Measurements from ENCODE around the gene MSL2.
"Not testable (repeated sequence)": the region's sequence is repeated elsewhere in the genome, so short reads cannot be mapped to it uniquely, and the experiment has no call there.

MSL2 gene

DNA sequence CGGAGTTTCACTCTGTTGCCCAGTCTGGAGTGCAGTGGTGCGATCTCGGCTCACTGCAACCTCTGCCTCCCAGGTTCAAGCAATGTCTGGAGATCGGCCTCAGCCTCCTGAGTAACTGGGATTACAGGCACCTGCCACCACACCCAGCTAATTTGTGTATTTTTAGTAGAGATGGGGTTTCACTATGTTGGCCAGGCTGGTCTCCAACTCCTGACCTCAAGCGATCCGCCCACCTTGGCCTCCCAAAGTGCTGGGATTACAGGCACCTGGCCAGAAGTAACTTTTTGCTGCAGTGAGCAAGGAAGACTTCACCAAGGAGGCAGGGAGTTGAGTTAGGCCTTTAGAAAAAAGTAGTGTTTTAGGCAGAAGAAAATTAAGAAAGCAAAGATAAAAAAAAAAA is 3.9 kb downstream of the MSL2 start:
- not testable (repeated sequence) for DNase-seq (ENCODE audit: low read depth)

DNA sequence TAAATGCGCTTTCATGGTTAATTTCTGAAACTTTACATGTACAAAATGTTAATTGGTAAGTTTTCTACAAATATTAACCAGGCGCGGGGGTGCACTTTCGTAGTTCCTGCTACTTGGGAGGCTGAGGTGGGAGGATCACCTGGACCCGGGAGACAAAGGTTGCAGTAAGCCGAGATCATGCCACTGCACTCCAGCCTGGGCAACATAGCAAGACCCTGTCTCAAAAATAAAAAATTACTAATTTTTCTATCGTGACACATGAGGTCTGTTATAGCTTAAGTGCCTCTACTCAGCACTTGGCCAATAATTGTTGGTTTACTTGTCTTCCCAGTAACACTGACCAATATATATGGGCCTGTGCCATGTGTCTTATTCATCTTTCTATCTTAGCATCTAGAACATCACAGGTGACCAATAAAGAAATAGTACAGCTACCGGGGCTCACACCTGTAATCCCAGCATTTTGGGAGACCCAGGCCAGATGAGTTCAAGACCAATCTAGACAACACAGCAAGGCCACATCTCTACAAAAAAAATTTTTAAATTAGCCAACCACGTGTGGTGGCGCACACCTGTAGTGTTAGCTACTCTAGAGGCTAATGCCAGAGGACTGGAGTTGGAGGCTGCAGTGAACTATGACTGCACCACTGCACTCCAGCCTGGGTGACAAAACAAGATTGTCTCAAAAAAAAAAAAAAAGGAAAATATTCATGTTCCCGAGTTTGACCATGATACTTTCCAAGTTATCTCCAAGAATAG is 6.1 kb downstream of the MSL2 start:
- no peak for DNase-seq (ENCODE audit: low read depth)

DNA sequence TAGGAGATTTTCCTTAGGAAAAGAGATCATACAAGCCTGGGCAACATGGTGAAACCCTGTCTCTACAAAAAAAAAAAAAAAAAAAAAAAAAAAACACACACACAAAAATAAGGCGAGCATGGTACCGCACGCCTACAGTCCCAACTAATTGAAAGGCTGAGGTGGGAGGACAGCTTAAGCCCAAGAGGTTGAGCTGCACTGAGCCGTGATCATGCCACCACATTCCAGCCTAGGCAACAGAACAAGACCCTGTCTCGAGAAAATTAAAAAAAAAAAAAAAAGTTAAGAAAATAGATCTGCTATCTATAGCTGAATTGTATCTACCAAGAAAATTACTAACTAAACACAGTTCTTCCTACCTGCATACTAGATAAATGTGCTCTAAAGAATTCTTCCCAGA is 7.1 kb downstream of the MSL2 start:
- DNase-seq (ENCODE audit: low read depth), result no peak

DNA sequence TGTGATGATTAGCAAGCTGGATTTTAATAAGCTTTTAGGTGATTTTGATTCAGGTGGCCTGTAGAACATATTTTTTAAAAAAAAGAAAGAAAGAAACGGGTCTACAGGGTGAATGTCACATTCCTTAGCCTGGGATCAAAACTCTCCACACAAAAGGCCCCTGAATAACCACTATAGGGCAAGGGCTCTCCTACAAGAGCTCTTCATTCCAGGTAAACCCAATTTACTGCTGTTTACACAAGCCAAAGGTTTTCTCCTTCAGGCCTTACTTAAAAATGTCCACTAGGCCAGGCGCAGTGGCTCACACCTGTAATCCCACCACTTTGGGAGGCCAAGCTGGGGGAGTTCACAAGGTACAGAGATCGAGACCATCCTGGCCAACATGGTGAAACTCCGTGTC is 8.3 kb downstream of the MSL2 start:
- no peak for DNase-seq (ENCODE audit: low read depth)

DNA sequence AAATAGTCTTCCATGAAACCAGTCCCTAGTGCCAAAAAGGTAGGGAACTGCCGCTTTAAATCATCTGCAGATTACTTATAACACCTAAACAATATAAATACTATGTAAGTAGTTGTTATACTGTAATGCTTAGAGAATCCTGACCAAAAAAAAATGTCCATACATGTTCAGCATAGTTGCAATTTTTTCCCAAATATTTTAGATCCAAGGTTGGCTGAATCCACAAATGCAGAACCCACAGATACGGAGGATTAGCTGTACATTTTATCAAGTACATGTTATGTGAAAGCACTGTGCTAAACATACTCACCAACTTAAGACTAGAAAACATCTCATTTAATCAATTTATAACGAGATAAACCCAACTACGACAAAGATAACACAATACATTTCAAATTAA is 9.3 kb downstream of the MSL2 start:
- DNase-seq (ENCODE audit: low read depth), result no peak

DNA sequence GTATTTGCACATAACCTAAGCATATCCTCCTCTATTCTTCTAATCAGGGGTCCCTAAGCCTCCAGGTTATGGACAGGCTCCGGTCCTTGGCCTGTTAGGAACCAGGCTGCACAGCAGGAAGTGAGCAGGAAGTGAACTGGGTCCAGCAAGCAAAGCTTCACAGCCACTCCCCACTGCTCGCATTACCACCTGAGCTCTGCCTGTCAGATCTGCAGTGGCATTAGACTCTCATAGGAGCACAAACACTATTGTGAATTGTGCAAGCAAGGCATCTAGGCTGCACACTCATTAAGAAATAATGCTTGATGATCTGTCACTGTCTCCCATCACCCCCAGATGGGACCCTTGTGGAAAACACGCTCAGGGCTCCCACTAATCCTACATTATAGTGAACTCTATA is 9.8 kb downstream of the MSL2 start:
- DNase-seq (ENCODE audit: low read depth), result no peak

DNA sequence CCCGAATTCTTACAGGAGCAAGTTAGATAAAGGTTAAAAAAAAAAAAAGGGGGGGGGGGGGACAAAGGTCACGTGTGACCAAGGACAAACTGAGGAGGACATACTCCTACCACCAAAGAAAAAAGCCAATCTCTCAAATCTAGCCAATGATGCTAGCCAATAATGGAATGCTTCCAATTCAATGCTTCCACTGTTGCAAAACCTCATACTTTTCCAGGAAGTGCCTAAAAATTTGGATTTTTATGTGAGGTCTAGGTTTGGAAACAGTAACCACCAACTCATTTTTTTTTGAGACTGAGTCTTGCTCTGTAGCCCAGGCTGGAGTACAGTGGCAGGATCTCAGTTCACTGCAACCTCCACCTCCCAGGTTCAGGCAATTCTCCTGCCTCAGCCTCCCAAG is 11.4 kb downstream of the MSL2 start:
- DNase-seq (ENCODE audit: low read depth), result no peak

DNA sequence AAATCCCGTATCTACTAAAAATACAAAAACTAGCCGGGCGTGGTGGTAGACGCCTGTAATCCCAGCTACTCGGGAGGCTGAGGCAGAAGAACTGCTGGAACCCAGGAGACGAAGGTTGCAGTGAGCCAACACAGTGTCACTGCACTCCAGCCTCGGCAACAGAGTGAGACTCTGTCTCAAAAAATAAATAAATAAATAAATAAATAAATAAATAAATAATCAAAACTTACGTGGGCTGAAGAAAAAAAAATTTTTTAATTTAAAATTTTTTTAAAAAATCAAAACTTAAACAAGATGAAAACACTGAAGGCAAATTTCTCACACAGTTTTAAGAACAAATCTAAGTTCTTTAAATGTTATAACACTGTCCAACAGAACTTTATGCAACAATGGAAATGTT is 14.4 kb downstream of the MSL2 start:
- no peak for DNase-seq (ENCODE audit: low read depth)

DNA sequence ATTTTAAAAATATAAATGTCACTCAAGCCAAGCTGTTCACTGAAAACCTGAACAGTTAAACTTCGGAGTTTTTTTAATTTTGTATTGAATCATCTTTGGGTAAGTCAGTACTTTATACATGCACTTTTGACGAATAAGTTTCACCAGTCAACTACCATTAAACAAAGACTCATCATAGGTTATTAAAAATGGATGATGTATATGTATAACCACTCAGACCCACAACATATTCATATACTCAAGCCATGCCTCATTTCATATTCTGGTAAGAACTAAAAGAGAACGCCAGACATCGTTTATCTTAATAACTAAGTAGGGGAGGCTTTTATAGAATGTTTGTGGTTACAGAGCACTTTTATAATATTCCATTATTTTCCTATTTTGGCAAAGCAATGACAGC is 18.3 kb downstream of the MSL2 start:
- no peak for DNase-seq (ENCODE audit: low read depth)

DNA sequence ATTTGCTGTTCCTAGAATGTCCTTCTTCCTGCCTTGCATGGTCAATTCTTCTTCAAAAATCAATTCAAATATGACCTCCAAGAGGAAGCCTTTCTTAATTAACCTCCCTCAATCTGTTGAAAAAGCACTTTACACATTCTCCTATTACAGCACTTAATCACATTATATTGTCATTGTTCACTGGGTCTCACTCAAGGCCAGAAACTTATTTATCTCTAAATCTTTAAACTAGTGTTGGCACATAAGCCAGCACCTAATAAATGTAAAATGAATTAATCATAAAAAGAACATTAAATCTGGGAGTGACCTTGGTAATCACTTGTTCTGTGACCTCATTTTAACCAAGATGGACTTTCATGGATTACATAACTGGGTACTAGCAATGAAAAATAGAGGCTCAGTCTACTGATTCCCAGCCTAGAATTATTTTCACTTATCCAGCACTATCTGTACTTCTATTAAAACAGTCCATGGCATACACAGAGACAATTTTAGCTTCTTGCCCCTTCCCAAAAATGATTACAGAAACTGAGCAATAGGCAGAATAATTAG is 22.1 kb downstream of the MSL2 start:
- DNase-seq (ENCODE audit: low read depth), result no peak

DNA sequence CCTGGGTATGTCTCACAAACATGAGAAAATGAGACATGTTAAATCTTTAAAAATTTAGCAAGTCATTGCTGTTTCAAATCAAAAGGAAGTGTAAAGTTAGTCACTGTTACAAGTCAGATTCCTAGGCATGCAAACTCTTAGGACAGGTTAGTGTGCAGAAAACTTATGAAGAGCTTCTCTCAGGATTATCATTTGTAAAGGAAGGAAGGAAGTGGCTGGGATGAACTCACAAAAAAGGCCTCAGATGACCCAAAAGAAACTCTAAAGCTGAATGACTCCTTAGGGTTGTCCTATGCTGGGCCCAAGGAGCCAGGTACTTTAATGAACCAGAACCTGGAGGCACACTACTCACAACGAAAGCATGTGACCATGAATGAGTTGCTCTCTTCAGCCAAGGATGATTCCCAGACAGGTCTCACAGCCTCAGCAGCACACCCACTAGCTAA is 25.0 kb downstream of the MSL2 start:
- DNase-seq (ENCODE audit: low read depth), result no peak

DNA sequence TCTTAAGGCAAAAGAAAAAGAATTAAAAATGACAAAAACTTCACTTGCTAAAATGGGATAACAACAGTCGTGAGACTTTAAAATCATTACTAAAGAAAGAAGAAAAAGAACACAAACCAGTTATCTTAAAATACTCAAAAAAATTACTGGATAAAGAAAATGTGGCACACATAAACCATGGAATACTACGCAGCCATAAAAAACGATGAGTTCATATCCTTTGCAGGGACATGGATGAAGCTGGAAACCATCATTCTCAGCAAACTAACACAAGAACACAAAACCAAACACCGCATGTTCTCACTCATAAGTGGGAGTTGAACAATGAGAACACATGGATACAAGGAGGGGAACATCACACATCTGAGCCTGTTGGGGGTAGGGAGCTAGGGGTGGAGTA is 27.9 kb downstream of the MSL2 start:
- not testable (repeated sequence) for DNase-seq (ENCODE audit: low read depth)

DNA sequence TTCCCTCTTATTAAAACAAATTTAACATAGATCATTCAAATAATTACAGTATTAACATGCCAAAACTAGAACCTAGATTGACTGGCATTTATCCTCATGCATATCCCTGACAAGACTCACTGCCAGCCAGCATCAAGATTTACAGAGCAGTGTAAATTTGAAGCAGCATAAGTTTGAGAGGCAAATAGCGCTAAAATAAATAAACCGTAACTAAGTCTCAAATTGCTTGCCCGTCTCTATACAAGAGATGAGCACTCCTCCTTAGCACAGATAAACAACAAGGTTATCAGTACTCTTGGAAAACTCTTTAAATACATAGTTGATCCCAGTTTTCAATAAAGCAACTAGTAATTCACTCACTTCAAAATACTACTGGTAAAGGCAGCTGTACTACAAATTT is 29.6 kb downstream of the MSL2 start:
- no peak for DNase-seq (ENCODE audit: low read depth)

DNA sequence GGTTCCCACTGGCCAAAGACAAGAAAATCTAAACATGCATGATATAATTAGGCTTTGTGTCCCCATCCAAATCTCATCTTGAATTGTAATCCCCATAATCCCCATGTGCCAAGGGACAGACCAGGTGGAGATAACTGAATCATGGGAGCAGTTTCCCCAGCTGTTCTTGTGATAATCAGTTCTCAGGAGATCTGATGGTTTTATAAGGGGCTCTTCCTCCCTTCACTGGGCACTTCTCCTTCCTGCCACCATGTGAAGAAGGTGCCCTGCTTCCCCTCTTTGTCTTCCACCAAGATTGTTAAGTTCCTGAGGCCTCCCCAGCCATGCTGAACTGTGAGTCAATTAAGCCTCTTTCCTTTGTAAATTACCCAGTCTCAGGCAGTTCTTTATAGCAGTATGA is 32.5 kb downstream of the MSL2 start:
- not testable (repeated sequence) for DNase-seq (ENCODE audit: low read depth)

DNA sequence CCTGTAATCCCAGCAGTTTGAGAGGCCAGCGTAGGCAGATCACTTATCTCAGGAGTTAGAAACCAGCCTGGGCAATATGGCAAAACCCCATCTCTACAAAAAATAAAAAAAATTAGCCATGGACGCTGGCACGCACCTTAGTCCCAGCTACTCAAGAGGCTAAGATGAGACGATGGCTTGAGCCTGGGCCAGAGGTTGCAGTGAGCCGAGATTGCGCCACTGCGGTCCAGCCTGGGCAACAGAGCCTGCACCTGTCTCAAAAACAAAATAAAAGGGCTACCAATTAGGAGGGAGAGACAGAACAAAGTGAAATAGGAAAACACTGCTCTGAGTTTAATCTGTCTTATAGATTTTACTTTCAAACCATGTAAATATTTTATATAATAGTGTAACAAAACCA is 33.8 kb downstream of the MSL2 start:
- no peak for DNase-seq (ENCODE audit: low read depth)

DNA sequence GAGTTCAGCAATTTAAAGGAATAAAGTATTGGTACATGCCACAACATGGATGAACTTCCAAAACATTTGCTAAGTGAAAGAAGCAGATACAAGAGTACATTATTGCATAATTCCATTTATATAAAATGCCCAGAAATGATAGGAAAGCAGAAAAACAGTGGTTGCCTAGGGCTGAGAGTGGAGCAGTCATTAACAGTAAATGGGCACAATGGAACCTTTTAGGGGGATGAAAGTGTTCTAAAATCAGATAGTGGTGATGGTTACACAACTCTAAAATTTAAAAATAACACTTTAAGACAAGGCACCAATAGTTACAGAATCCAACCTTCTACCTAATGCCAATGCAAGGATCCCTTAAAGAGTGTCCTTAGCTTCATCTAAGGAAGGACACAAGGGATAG is 34.6 kb downstream of the MSL2 start:
- no peak for DNase-seq (ENCODE audit: low read depth)

DNA sequence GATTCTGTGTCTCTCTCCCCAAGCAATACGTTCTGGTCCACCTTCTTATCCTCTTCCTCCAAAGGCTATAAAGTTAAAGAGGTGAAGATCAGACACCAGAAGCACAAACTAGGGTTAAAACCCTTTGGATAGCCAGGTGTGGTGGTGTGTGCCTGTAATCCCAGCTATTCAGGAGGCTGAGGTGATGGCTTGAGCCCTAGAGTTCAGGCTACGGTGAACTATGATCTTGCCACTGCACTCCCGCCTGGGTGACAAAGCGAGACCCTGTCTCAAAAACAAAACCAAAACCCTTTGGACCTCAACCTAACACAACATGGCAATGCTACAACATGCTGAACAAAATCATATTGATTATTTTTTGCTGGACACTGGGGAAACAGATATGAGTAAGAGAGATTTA is 43.2 kb downstream of the MSL2 start:
- DNase-seq (ENCODE audit: low read depth), result no peak

DNA sequence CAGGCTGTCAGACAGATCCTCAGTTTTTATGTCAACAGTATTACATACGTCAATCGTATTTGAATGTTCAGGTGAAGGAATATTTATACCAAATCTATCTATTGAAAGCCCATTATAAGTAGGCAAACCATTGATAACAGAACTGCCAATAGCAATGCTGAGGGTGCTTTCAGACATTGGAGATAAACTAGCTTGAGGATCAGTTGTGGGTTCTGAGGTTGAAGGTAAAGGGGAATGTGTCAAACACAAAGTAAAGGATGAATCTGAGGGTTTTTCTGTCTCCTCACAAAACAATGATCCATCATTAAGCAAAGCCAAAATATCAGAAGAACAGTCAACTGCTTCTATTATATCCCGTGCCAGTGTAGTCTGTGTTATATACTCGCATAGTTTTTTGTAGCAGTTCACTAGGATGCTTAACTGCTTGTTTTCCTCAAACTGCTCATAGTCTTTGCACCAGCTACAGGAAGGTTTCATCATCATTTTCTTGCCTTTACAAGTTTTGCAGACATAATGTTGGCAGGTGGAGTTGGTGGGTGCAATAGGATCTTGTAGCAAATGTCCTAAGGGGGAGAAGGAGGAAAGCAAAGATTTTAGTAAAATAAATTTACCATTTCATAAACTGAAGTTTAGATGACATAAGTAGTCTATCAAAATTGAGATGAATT is 43.8 kb downstream of the MSL2 start:
- no peak for DNase-seq (ENCODE audit: low read depth)

DNA sequence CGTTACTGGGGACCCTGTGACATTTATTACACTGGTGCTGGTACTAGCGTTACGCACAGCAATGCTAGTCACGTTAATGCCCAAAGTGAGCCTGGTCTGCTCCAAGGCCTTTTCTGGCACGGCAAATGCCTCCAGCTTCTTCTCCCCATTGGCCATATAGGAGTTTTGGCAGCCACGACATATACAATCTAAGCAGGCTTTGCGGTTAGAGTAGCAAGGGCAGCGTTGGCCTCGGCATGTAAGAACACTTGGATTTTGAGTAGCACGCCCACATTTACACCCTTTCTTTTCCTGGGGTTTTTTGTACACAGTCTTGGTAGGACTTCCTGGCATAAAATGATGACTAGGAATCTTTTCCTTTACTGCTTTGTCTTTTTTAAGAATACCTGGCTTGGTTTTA is 44.9 kb downstream of the MSL2 start:
- DNase-seq (ENCODE audit: low read depth), result no peak

DNA sequence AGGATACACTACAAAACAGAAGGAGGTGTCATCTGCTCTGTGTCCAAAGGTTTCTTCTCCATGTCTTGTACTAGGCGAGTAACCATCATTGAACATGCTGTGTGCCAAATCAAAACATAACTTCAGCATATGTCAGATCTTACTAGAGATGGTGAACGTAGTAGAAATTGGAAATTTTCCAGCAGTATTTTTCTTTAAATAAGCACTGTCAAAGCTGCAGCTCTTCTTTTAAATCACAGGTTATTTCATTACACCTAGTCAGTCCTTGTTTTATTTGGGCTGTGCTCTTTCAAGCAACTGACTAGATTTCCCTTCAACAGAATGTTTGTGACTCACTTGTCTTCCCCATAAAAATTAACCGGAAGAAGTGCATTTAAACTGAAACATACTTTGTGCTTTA is 46.5 kb downstream of the MSL2 start:
- DNase-seq (ENCODE audit: low read depth), result no peak

DNA sequence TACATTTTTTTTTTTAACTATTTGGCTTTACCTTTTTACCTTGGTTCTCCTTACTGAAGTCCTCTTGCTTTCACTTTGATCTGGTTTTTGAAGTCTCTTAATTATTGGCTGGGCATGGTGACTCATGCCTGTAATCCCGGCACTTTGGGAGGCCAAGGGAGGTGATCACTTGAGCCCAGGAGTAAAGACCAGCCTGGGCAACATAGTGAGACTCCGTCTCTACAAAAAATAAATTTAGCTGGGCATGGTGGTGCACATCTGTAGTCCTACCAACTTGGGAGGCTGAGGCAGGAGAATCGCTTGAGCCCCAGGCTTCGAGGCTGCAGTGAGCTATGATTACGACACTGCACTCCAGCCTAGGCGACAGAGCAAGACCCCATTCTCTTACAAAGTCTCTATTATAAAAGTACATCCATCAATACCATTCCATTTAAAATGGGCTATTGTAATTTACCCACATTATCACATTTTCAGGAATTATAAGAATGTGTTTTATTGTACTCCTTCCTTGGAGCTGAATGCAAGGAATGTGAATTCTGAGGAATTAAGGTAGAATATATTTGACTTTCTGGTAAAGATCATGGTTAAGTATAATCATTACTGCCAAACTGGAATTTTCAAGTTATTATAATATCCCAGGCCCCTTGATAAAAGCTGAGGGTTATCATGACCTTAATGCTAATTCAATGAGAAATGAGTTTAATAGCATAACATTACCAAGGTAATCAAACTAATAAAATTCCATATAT is 49.0 kb downstream of the MSL2 start:
- no peak for DNase-seq (ENCODE audit: low read depth)

DNA sequence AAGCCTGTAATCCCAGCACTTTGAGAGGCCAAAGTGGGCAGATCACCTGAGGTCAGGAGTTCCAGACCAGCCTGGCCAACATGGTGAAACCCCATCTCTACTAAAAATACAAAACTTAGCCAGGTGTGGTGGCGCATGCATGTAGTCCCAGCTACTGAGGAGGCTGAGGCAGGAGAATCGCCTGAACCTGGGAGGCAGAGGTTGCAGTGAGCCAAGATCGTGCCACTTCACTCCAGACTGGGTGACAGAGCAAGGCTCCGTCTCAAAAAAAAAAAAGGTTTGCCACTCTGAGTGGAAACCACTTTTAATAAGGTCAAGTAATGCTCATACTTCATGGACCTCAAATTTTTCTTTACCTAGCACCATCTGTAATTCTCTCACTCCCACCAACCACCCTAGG is 51.7 kb downstream of the MSL2 start:
- DNase-seq (ENCODE audit: low read depth), result not testable (repeated sequence)

DNA sequence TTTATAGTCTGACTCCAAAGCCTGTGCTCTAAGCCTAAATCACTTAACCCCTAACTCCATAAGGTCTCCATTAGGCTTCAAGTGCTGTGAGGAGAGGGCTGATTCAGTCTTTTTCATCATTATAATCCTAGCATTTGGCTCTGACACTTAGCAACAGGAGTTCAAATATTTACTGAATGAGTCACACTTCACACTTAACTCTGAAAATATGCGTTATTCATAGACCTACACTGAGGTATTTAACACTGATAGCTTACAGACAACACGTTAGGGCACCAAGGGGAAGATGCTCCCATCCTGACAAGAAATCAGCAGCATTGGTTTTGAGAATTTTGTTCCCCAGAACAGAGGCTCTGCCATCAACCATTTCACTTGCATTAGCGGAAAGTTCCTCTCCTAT is 53.5 kb downstream of the MSL2 start:
- no peak for DNase-seq (ENCODE audit: low read depth)
